Measurements from ENCODE around the gene NPAS3.

NPAS3 gene

GRCh38 chr14:33780035-33780434 lies 841.4 kb downstream of the NPAS3 start:
- no peak for DNase-seq

DNA sequence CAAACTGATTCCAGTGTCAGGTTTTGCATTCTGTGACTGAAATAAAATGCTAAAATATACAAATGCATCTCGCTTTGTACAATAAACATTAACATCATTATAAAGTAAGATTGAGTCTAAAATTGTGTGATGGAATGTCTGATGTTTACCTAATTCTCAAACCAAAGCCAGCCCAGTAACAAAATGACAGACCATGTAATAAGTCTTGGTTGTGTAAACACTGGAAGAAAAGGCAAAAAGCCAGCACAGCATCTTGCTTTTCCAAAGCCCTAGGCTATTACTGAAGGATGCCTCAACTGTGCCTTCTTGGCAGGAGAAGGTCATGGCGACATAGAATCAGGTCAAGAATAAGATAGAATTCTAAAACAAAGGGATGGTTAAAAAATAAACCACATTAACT lies 842.6 kb downstream of the NPAS3 start:
- DNase-seq = no peak

GRCh38 chr14:33782923-33783322 lies 844.2 kb downstream of the NPAS3 start:
- DNase-seq = peak; percentile 14

- no peak for DNase-seq
These were observed 847.6 kb downstream of the NPAS3 start for GRCh38 chr14:33786091-33786825.

DNA sequence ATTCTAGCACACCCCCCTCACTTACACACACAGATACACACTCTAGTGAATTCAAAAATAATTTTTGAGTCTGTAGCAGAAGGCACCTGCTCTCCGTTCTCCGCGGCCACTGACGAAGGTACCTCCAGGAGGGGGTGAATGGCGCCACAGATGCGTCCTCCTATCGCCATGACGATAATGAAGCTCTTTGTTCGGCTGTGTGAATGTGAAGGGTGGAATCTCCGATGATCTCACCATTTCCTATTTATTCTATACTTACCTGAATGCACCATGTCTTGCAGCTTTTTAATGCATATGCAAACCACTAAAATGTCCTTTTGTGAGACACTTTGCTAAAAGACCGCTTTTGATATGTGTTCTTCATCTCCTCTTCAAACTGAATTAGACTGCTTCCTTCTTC lies 849.5 kb downstream of the NPAS3 start:
- DNase-seq = peak; percentile 73

- DNase-seq = no peak
These were observed 852.3 kb downstream of the NPAS3 start for GRCh38 chr14:33790996-33791395.

- no peak for DNase-seq
These were observed 853.5 kb downstream of the NPAS3 start for GRCh38 chr14:33792009-33792719.

- peak; percentile 37 for DNase-seq
These were observed 854.2 kb downstream of the NPAS3 start for GRCh38 chr14:33792720-33793368.

DNA sequence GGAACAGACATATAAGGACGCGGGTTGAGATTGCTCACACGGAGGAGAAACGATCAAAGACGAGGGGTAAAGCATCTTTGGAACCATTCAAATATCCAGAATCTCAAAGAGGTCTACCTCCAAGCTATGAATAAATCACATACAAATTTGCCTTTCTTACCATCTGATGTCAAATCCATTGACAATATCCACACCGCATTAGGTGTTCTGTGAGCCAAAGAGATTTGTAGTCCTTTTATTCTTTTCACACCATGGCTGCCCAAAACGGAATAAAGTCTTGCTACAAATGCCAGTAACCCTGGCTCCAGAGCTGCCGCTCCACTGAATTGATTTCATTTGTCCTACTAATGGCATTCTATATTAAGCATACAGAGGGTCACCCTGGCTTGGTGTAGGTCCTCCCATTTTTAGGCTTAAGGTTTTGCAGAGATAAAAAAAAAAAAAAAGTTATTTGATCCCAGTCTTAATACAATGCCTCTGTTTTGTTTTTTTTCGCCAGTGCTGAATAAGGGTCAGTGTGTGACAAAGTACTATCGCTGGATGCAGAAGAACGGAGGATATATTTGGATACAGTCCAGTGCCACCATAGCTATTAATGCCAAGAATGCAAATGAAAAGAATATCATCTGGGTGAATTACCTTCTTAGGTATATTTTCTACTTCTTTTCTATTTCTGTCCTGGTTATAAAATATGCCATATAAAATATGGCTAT lies 854.9 kb downstream of the NPAS3 start:
- DNase-seq = no peak

- no peak for DNase-seq
These were observed 856.2 kb downstream of the NPAS3 start for GRCh38 chr14:33794791-33795305.

GRCh38 chr14:33796356-33796755 lies 857.7 kb downstream of the NPAS3 start:
- no peak for DNase-seq

DNA sequence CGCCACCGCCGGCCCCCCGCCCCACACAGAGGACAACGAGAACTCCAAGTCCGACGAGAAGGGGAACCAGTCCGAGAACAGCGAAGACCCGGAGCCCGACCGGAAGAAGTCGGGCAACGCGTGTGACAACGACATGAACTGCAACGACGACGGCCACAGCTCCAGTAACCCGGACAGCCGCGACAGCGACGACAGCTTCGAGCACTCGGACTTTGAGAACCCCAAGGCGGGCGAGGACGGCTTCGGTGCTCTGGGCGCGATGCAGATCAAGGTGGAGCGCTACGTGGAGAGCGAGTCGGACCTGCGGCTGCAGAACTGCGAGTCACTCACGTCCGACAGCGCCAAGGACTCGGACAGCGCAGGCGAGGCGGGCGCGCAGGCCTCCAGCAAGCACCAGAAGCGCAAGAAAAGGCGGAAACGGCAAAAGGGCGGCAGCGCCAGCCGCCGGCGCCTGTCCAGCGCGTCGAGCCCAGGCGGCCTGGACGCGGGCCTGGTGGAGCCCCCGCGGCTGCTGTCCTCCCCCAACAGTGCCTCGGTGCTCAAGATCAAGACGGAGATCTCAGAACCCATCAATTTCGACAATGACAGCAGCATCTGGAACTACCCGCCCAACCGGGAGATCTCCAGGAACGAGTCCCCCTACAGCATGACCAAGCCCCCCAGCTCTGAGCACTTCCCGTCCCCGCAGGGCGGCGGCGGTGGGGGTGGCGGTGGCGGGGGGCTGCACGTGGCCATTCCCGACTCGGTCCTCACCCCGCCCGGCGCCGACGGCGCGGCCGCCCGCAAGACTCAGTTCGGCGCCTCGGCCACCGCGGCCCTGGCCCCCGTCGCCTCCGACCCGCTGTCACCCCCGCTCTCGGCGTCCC lies 861.3 kb downstream of the NPAS3 start:
- no peak for DNase-seq

GRCh38 chr14:33800735-33801163 lies 862.1 kb downstream of the NPAS3 start:
- DNase-seq = no peak

DNA sequence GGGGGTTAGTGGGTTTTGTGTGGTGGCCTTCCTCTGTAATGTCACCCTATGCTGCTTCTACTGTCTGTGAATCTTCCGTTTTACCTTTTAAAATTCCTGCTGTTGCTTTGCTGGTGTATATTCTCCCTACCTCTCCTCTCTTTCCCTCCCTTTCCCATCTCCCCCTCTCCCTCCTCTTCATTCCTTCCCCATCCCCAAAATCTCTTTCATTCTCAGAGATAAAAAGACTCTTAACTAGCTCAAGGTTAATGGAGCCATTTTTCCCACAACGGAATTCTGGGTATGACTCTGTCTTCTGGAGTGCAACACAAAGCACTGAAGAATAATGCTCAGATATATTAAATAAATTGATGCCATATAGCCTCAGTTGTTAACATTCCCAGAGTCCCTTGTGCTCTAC lies 864.1 kb downstream of the NPAS3 start:
- no peak for DNase-seq

DNA sequence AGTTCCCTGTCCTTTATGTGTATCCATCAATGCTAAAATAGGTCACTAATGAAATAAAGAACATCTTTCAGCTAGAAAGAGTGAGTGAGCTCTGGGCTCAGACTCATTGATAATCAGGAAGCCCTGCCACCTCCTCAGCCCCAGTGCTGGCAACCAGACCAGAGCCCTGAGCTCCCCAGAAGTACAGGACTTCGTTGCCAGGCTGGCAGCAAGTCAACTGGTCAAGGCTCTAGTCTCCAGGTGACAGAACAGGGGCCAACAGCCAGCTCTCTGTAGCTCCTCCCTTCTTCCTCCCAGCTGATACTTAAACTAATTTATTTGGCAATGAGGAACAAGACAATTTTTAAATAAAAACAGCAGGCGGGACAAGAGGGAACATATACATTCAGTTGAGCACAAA lies 866.9 kb downstream of the NPAS3 start:
- no peak for DNase-seq

- peak; percentile 26 for DNase-seq
These were observed 868.2 kb downstream of the NPAS3 start for GRCh38 chr14:33806905-33807304.

- no peak for DNase-seq
These were observed 869.5 kb downstream of the NPAS3 start for GRCh38 chr14:33808187-33808586.

GRCh38 chr14:33809396-33809981 lies 870.8 kb downstream of the NPAS3 start:
- DNase-seq = peak; percentile 58

DNA sequence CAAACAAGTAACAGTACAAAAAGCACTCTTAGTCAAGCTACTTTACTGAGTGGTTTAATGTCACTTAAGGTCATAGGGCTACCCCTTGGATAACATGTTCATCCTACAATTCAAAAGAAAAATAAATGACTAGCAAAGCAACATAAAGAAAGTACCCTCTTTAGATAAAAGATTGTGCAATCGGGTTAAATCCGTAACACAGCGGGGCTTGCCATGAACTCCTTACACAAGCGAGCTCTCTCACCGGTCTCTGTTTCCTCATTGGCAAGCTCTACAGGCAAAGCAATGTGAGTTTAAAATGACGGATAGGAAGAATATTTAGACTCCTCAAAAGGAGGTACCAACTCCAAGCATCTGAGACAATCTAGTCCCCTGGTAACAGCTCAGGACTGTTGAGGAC lies 871.6 kb downstream of the NPAS3 start:
- DNase-seq = no peak

DNA sequence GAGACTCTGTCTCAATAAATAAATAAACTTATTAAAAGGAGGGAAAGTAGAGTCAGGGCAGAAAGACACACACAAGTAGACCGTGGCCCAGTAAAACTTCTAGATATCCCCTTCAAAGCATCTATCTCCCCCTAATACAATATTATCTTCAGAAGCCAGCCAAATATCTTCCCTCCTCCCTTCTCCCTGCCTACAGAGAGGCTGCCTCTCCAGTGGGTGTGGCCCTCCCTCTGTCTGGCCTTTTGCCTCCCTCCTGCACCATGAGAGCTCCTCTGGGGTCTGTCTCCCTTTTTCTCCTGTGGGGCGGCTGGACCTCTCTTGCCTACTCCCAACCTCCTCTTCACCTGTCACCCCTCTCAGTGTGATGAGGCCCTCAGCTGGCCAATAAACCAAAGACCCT lies 873.0 kb downstream of the NPAS3 start:
- DNase-seq = no peak

DNA sequence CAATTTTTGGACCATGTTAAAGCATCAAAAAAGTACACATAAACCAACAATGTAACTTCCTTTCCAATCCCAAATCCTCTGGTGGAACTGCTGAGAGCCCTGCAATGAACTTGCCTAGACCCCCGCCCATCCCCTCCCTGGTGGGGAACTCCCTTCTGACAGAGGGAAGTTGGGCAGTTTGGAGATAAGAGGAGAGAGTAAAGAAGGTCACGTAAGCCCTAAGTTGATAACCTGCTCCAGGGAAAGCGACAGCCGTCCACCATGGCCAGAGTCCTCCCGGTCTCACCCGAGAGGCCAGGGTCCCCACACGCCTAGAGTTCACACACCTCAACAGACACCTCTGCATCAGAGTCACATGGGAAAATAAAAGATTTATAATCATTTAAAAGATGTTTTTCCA lies 873.5 kb downstream of the NPAS3 start:
- DNase-seq = no peak

DNA sequence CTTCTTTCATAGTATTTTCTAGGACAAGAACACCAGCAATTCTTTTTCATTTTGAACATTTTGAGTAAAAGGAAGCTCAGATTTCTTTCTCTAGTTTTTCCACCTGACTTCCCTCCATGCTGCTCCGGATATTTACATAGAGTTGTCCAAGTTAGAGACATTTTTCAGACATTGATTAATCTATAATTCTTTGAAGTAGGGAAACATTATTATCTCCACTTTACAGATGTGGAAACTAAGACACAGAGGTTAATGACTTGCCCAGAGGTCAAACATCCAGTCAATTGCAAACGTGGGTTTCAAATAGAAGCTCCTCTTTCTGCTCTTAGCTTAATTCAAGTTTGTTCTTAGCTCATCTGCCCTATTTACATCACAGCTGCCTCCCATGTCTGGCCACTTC lies 873.9 kb downstream of the NPAS3 start:
- DNase-seq = no peak
